ENCODE results near the gene B3GNT5. TPM values are rescaled to one million over a fixed set of nuclear protein-coding genes. Genes with fewer than 3 reads are reported as not detected.

The B3GNT5 gene
- total RNA-seq, 1 donor from 2014 or later, result 6.9 TPM

GRCh38 chr3:183296944-183297343 is 43.9 kb downstream of the B3GNT5 start:
- no peak overlapping the region for H3K4me3 Mint-ChIP-seq (ENCODE audit: unreplicated experiment)
- DNase-seq (ENCODE audit: low spot score), result no peak
- no peaks in the 10 kb centered on the region for H3K9me3 Mint-ChIP-seq (ENCODE audit: unreplicated experiment)
- TF ChIP-seq CTCF (IDR thresholded peaks at IDR 0.05; ENCODE audit: unreplicated experiment), result no peak
- no peak overlapping the region for H3K27ac Mint-ChIP-seq (ENCODE audit: unreplicated experiment)
- peaks cover 6% of the 10 kb centered on the region for H3K36me3 Mint-ChIP-seq (ENCODE audit: low read depth, unreplicated experiment)
- peaks cover 8% of the 10 kb centered on the region for H3K27me3 Mint-ChIP-seq (ENCODE audit: unreplicated experiment)
- H3K4me1 Mint-ChIP-seq (ENCODE audit: unreplicated experiment), result peaks cover 4% of the 10 kb centered on the region

GRCh38 chr3:183298701-183299153 is 45.7 kb downstream of the B3GNT5 start:
- TF ChIP-seq CTCF (IDR thresholded peaks at IDR 0.05; ENCODE audit: unreplicated experiment), result no peak
- peaks cover 8% of the 10 kb centered on the region for H3K27me3 Mint-ChIP-seq (ENCODE audit: unreplicated experiment)

GRCh38 chr3:183299976-183300375 is 46.9 kb downstream of the B3GNT5 start:
- no peak for DNase-seq (ENCODE audit: low spot score)
- no peak overlapping the region for H3K4me3 Mint-ChIP-seq (ENCODE audit: unreplicated experiment)
- H3K27ac Mint-ChIP-seq (ENCODE audit: unreplicated experiment), result no peak overlapping the region
- H3K9me3 Mint-ChIP-seq (ENCODE audit: unreplicated experiment), result no peaks in the 10 kb centered on the region
- peaks cover 12% of the 10 kb centered on the region for H3K36me3 Mint-ChIP-seq (ENCODE audit: low read depth, unreplicated experiment)
- peaks cover 19% of the 10 kb centered on the region for H3K4me1 Mint-ChIP-seq (ENCODE audit: unreplicated experiment)
- TF ChIP-seq CTCF (IDR thresholded peaks at IDR 0.05; ENCODE audit: unreplicated experiment), result no peak
- peaks cover 9% of the 10 kb centered on the region for H3K27me3 Mint-ChIP-seq (ENCODE audit: unreplicated experiment)

More at GRCh38 chr3:183298701-183299153, 45.7 kb downstream of the B3GNT5 start:
- no peak overlapping the region for H3K27ac Mint-ChIP-seq (ENCODE audit: unreplicated experiment)
- peaks cover 16% of the 10 kb centered on the region for H3K4me1 Mint-ChIP-seq (ENCODE audit: unreplicated experiment)
- DNase-seq (ENCODE audit: low spot score), result no peak
- no peaks in the 10 kb centered on the region for H3K9me3 Mint-ChIP-seq (ENCODE audit: unreplicated experiment)
- peaks cover 9% of the 10 kb centered on the region for H3K36me3 Mint-ChIP-seq (ENCODE audit: low read depth, unreplicated experiment)
- H3K4me3 Mint-ChIP-seq (ENCODE audit: unreplicated experiment), result no peak overlapping the region

- H3K27ac Mint-ChIP-seq (ENCODE audit: unreplicated experiment), result no peak overlapping the region
- TF ChIP-seq CTCF (IDR thresholded peaks at IDR 0.05; ENCODE audit: unreplicated experiment), result no peak
- H3K4me3 Mint-ChIP-seq (ENCODE audit: unreplicated experiment), result no peak overlapping the region
- DNase-seq (ENCODE audit: low spot score), result no peak
- H3K27me3 Mint-ChIP-seq (ENCODE audit: unreplicated experiment), result peaks cover 2% of the 10 kb centered on the region
- H3K9me3 Mint-ChIP-seq (ENCODE audit: unreplicated experiment), result no peaks in the 10 kb centered on the region
- H3K4me1 Mint-ChIP-seq (ENCODE audit: unreplicated experiment), result peaks cover 19% of the 10 kb centered on the region
- peaks cover 11% of the 10 kb centered on the region for H3K36me3 Mint-ChIP-seq (ENCODE audit: low read depth, unreplicated experiment)
These were observed 48.0 kb downstream of the B3GNT5 start for GRCh38 chr3:183300996-183301562.

- no peak for DNase-seq (ENCODE audit: low spot score)
- H3K27ac Mint-ChIP-seq (ENCODE audit: unreplicated experiment), result no peak overlapping the region
- peaks cover 19% of the 10 kb centered on the region for H3K4me1 Mint-ChIP-seq (ENCODE audit: unreplicated experiment)
- no peaks in the 10 kb centered on the region for H3K9me3 Mint-ChIP-seq (ENCODE audit: unreplicated experiment)
- H3K27me3 Mint-ChIP-seq (ENCODE audit: unreplicated experiment), result peaks cover 2% of the 10 kb centered on the region
- no peak for TF ChIP-seq CTCF (IDR thresholded peaks at IDR 0.05; ENCODE audit: unreplicated experiment)
- peaks cover 6% of the 10 kb centered on the region for H3K36me3 Mint-ChIP-seq (ENCODE audit: low read depth, unreplicated experiment)
- no peak overlapping the region for H3K4me3 Mint-ChIP-seq (ENCODE audit: unreplicated experiment)
These were observed 49.0 kb downstream of the B3GNT5 start for GRCh38 chr3:183301937-183302580.
